ENCODE data around the gene CNIH1.

The CNIH1 gene

GRCh38 chr14:54488318-54488645, 47.1 kb upstream of the CNIH1 start:
- no peak for DNase-seq
- peaks cover 16% of the 10 kb centered on the region for H3K9me3 Mint-ChIP-seq
- TF ChIP-seq CTCF (IDR thresholded peaks at IDR 0.05) = no peak
- peak overlapping the region; percentile 90 for H3K4me3 Mint-ChIP-seq
- H3K27me3 Mint-ChIP-seq (ENCODE audit: low read depth, poor library complexity) = peaks cover 8% of the 10 kb centered on the region
- H3K36me3 Mint-ChIP-seq (ENCODE audit: low read depth) = peaks cover 35% of the 10 kb centered on the region
- peak overlapping the region; percentile 89 for H3K27ac Mint-ChIP-seq
- peaks cover 45% of the 10 kb centered on the region for H3K4me1 Mint-ChIP-seq

- no peak for TF ChIP-seq CTCF (IDR thresholded peaks at IDR 0.05)
- Mint-ChIP-seq H3K27ac (peak overlapping the region; percentile 89), H3K27me3 (ENCODE audit: low read depth, poor library complexity) (peaks cover 8% of the 10 kb centered on the region), H3K4me3 (peak overlapping the region; percentile 90), H3K9me3 (peaks cover 16% of the 10 kb centered on the region), H3K36me3 (ENCODE audit: low read depth) (peaks cover 40% of the 10 kb centered on the region), H3K4me1 (peaks cover 40% of the 10 kb centered on the region)
- no peak for DNase-seq
Observed at GRCh38 chr14:54487771-54488170, 46.6 kb upstream of the CNIH1 start.

GRCh38 chr14:54486685-54487084, 45.5 kb upstream of the CNIH1 start:
- TF ChIP-seq CTCF (IDR thresholded peaks at IDR 0.05) = no peak
- Mint-ChIP-seq H3K9me3 (peaks cover 16% of the 10 kb centered on the region), H3K36me3 (ENCODE audit: low read depth) (peaks cover 47% of the 10 kb centered on the region), H3K27me3 (ENCODE audit: low read depth, poor library complexity) (peaks cover 8% of the 10 kb centered on the region), H3K4me3 (peak overlapping the region; percentile 90), H3K27ac (no peak overlapping the region), H3K4me1 (peaks cover 38% of the 10 kb centered on the region)
- DNase-seq = no peak

GRCh38 chr14:54483846-54484245, 42.7 kb upstream of the CNIH1 start:
- Mint-ChIP-seq H3K9me3 (peaks cover 16% of the 10 kb centered on the region), H3K27me3 (ENCODE audit: low read depth, poor library complexity) (peaks cover 8% of the 10 kb centered on the region), H3K36me3 (ENCODE audit: low read depth) (peaks cover 50% of the 10 kb centered on the region), H3K4me3 (no peak overlapping the region), H3K4me1 (peaks cover 25% of the 10 kb centered on the region), H3K27ac (no peak overlapping the region)
- TF ChIP-seq CTCF (IDR thresholded peaks at IDR 0.05) = no peak
- no peak for DNase-seq

- Mint-ChIP-seq H3K9me3 (peaks cover 16% of the 10 kb centered on the region), H3K36me3 (ENCODE audit: low read depth) (peaks cover 50% of the 10 kb centered on the region), H3K27ac (peak overlapping the region; percentile 26), H3K4me3 (no peak overlapping the region), H3K27me3 (ENCODE audit: low read depth, poor library complexity) (peaks cover 8% of the 10 kb centered on the region), H3K4me1 (peaks cover 25% of the 10 kb centered on the region)
- no peak for TF ChIP-seq CTCF (IDR thresholded peaks at IDR 0.05)
- DNase-seq = no peak
Observed at GRCh38 chr14:54483073-54483745, 42.0 kb upstream of the CNIH1 start.

GRCh38 chr14:54481695-54482094, 40.5 kb upstream of the CNIH1 start:
- Mint-ChIP-seq H3K4me3 (no peak overlapping the region), H3K36me3 (ENCODE audit: low read depth) (peaks cover 55% of the 10 kb centered on the region), H3K9me3 (peaks cover 14% of the 10 kb centered on the region), H3K27me3 (ENCODE audit: low read depth, poor library complexity) (peaks cover 3% of the 10 kb centered on the region), H3K4me1 (peaks cover 13% of the 10 kb centered on the region), H3K27ac (no peak overlapping the region)
- DNase-seq = no peak
- no peak for TF ChIP-seq CTCF (IDR thresholded peaks at IDR 0.05)
